IPS-18a (cell line): ENCODE results near the gene NRXN2.

ENCODE experiments used
- H3K27ac ChIP-seq: one replicate; pipeline ENCODE4 v1.5.1; 2013; ENCODE audit warnings: low read length
- H3K27me3 ChIP-seq: one replicate; pipeline ENCODE4 v1.6.1; 2013; ENCODE audit warnings: mild to moderate bottlenecking, low read length; ENCODE audit not compliant: control insufficient read depth, insufficient read depth
- H3K36me3 ChIP-seq: one replicate; pipeline ENCODE4 v1.6.1; 2013; ENCODE audit warnings: low read depth, low read length; ENCODE audit not compliant: control insufficient read depth
- H3K4me1 ChIP-seq: one replicate; pipeline ENCODE4 v1.6.1; 2013; ENCODE audit warnings: low read depth, low read length; ENCODE audit not compliant: control insufficient read depth
- H3K4me3 ChIP-seq: one replicate; pipeline ENCODE4 v1.5.1; 2013; ENCODE audit warnings: low read length
- H3K9ac ChIP-seq: one replicate; pipeline ENCODE4 v1.6.1; 2013; ENCODE audit warnings: mild to moderate bottlenecking, low read length, moderate library complexity
- H3K9me3 ChIP-seq: one replicate; pipeline ENCODE4 v1.6.1; 2013; ENCODE audit warnings: low read depth, low read length; ENCODE audit not compliant: control insufficient read depth

The NRXN2 gene

DNA sequence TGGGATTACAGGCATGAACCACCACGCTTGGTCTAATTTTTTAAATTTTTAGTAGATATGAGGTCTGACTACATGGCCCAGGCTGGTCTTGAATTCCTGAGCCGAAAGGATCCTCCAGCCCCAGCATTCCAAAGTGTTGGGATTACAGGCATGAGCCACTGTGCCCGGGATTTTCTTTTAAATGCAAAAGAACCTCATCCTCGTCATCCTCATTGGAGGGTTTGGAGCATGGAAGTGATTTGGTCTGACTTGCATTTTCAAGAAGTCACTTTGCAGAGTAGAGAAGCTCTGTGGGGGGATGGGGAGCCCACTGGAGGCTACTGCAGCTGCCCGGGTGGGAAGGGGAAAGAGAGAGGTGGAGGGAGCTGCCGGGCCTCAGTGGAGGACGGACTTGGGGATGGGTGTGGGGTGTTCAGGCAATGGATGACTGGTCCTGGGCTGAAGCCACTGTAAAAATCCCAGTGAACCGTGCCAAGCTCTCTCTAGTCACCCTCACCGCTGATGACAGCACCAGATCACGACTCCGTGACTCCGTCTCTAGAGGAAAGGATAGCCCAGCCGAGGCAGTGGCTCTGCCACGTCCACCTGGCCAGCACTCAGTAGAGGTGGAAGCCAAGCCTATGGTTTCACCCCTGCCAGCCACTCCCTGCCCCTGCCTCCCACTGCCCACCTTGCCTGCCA is 164.8 kb downstream of the NRXN2 start:
- no peak overlapping the region for H3K27ac ChIP-seq
- no peaks in the 10 kb centered on the region for H3K36me3 ChIP-seq
- H3K9me3 ChIP-seq: no peaks in the 10 kb centered on the region
- peaks cover 15% of the 10 kb centered on the region for H3K4me1 ChIP-seq
- H3K27me3 ChIP-seq: no peaks in the 10 kb centered on the region
- H3K4me3 ChIP-seq: no peak overlapping the region
- no peak overlapping the region for H3K9ac ChIP-seq

- Histone ChIP-seq H3K9ac (no peak overlapping the region), H3K4me3 (no peak overlapping the region), H3K27me3 (no peaks in the 10 kb centered on the region), H3K4me1 (peaks cover 15% of the 10 kb centered on the region), H3K27ac (no peak overlapping the region), H3K36me3 (no peaks in the 10 kb centered on the region), H3K9me3 (no peaks in the 10 kb centered on the region)
These were observed 166.2 kb downstream of the NRXN2 start for GRCh38 chr11:64556721-64557250.
